Measurements from ENCODE around the gene PDE8A.
"Not testable (repeated sequence)": the region's sequence is repeated elsewhere in the genome, so short reads cannot be mapped to it uniquely, and the experiment has no call there.

The PDE8A gene

DNA sequence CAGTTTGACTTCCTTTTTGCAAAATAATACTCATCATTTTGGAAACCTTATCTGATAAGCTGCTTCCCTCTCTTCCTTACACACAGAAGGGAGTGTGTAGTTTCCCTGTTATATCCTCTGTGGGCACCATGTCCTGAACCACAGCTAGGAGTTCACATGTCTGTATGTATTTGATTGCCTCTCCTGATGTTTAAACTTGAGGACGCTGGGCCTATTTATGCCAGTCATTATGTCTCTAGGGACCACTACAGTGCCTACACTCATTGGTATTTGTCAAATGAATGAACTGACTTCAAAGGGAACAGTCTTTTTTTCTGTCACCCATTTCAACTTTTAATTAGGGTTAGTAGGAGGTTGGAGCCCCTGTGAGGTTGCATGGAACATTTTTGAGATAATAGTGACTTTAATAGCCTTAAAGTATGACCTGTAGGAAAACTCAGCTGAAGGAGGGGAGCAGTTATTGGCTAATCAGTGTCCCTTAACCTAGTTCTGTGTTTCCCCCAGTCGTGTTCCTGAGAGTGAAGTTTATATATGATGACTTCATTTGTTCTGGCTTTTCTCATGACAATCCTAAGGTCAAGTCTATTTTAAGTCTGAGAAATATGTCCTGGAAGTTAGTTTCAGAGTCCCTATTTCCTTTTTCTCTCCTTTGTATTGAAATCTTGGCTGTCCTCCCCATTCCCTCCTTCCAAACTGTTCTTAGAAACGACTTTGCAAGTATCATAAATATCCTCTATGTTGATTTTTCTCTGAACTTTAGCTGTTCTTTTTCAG lies 28.9 kb downstream of the PDE8A start:
- DNase-seq (ENCODE audit: low read depth, low spot score): no peak

DNA sequence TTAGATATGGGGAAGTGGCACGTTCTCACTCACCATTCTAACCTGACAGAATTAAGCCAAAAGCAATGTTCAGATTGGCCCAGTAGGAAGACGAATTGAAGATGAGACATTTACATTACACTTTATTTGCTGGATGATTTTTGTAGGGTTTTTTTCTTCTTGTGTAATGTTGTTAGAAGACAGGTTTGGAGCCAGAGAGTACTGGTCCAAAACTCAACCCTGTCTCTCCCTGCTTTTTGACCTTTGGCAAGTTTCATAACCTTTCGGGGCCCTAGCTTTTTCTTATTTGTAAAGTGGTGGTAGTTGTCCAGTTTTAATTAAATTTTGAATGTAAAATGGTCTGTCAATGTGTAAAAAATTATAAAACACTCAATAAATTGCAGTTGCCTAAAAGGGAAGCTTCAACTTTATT lies 29.5 kb downstream of the PDE8A start:
- DNase-seq (ENCODE audit: low read depth, low spot score): no peak

DNA sequence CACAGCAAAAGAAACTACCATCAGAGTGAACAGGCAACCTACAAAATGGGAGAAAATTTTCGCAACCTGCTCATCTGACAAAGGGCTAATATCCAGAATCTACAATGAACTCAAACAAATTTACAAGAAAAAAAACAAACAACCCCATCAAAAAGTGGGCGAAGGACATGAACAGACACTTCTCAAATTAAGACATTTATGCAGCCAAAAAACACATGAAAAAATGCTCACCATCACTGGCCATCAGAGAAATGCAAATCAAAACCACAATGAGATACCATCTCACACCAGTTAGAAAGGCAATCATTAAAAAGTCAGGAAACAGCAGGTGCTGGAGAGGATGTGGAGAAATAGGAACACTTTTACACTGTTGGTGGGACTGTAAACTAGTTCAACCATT lies 30.1 kb downstream of the PDE8A start:
- DNase-seq (ENCODE audit: low read depth, low spot score): not testable (repeated sequence)

DNA sequence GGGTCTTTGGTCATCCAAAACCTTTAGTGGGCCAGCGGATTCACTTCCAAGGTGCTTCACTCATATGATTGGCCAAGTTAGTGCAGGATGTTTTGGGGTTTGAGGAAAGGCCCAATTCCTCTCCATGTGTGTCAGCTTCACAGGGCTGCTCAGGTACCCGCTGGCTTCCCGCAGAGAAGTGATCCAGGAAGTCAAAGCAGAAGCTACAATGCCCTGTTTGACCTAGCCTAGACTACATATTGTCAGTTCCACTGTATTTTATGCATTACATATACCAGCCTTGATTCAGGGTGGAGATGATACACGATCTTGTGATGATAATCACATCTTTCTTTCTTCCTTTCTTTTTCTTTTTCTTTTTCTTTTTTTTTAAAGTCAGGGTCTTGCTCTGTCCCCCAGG lies 32.1 kb downstream of the PDE8A start:
- no peak for DNase-seq (ENCODE audit: low read depth, low spot score)

DNA sequence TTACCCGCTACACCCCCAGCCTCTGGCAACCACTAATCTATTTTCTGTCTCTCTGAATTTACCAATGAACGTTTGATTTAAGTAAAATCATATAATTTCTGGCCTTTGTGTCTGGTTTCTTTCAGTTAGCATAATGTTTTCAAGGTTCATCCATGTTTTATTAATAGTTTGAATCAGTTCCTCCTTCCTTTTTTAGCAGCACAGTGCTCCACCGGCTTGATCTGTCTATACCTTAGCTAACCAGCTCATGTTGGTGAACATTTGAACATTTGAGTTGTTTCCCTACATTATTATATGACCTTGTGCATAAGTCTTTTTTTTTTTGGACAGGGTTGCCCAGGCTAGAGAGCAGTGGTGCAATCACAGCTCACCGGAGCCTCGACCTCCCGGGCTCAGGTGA lies 33.3 kb downstream of the PDE8A start:
- no peak for DNase-seq (ENCODE audit: low read depth, low spot score)

DNA sequence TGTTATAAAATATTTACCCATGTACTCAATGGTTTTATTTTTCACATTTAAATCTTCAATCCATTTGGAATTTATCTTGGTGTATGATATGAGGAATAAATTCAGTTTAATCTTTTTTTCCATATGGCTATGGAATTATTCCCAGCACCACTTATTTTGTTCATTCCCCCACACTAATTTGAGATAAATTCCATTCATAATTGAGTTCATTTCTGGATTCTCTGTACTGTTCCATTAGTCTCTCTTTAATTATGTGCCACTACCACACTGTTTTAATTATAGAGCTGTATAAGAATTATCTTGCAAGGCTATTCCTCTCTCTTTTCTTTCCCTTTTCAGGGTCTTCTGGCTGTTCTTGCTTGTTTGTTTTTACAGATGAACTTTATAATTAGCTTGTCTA lies 34.6 kb downstream of the PDE8A start:
- DNase-seq (ENCODE audit: low read depth, low spot score): no peak

DNA sequence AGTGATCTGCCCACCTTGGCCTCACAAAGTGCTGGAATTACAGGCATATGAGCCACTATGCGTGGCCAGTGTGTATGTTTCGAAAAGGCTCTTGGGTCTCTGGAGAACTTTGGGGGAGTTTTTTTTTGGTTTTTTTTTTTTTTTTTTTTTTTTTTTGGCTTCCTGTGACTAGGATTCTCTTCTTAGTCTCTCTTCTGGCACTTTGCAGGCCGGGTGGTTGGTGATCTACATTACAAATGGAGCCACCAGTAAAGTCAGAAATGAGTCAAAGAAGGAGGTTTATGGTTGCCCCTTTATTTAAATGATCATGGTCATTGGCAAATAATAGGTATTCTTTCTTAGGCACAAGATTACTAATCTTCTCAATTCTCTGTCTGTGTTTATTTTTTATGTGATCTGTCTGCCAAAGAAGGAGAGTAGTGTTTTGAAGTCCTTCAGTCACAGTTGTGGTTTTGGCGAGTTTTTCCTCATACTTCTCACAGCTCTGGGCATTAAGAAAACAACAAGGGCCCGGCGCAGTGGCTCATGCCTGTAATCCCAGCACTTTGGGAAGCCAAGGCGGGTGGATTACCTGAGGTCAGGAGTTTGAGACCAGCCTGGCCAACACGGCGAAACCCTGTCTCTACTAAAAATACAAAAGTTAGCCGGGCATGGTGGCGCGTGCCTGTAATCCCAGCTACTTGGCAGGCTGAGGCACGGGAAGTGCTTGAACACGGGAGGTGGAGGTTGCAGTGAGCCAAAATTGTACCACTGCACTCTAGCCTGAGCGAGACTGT lies 38.3 kb downstream of the PDE8A start:
- DNase-seq (ENCODE audit: low read depth, low spot score): peak; percentile 35

DNA sequence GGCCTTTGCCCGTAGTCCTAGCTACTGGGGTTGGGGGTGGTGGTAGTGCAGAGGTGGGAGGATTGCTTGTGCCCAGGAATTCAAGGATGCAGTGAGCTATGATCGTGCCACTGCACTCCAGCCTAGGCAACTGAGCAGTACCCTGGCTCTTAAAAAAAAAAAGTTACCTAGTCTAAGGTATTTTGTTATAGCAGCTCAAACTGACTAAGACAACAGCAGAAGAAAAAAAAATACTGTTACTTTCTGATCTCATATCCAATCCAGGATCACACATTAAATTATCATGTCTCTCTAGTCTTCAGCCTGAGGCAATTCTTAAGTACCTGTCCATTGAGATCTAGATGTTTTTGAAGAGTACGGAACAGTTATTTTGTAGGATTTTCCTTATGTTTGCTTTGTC lies 39.8 kb downstream of the PDE8A start:
- no peak for DNase-seq (ENCODE audit: low read depth, low spot score)

DNA sequence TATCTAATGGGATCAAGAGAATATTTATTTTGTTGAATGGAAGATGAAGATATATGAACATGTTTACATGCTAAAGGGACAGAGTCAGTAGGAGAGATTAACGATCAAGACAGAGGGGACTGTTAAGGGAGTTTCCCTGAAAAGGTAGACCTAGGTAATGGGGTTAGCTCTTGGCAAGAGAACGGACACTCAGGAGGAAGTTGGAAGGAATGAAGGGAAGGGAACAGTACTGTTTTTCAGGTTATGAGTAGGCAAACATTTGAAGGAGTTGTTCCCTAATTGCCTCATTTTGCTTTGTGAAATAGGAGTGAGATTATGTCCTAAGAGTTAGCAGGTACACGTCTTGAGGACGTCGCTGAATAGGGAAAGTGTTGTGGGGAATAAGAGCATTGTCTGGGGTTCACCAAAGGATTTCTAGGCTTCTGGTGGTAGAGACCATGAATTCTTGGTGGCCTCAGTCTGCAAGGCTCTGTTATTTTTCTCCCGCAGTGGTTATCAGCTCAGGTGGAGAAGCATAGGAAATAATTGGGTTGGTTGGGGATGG lies 41.3 kb downstream of the PDE8A start:
- DNase-seq (ENCODE audit: low read depth, low spot score): no peak

DNA sequence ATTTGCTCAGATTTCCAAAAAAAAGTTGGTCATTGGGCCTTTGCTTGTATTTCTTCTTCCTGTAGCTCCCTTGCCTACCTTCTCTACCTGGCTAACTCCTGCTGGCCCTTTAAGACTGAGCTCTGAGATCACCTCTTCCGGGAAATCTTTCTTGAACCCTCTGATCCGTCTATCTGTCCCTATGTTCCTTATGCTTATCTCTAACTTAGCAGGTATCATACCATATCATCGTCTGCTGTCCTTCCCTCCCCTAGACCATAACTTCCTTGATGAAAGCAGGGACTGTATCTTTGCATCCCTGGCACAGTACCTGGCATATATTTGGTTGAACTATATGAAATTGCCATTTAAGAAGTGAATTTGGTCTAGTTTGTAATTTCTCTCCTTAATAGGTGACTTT lies 42.3 kb downstream of the PDE8A start:
- no peak for DNase-seq (ENCODE audit: low read depth, low spot score)

DNA sequence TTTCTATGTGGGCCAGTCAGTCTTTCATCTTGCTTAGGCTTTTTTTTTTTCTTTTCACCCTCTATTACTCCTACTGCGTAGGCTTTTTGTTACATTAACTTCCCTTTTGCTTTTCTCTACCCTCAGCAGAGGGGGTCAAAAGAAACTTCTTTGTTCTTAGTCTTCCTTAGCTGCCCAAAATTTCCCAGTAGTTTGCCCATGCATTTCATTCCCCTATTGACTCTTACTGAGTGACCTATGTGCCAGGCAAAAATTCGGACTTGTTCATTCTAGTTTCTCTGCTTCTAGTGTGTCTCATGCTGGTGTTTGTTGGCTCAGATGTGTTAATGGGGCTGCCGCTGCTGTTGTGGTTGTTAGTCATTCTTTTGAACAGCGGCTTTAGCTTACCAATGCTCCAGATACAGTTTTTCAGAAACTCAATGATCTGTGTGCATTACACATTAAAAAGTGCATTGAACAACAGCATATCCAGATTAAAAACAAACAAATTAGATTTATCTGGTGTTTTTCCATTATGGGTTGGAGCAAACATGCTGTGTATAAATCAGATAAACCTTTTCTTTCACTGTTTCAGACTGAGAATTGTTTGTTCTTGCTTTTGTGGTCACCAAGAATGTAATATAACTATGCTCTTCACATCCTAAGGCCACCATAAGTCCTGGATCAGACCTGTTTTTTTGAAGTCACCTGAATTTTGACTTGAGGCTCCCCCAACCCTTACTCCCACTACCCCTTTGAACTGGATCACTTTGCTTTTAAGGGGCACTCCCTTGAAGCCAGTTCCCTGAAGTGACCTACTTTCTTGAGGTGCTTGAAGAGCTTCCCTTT lies 43.1 kb downstream of the PDE8A start:
- DNase-seq (ENCODE audit: low read depth, low spot score): no peak

DNA sequence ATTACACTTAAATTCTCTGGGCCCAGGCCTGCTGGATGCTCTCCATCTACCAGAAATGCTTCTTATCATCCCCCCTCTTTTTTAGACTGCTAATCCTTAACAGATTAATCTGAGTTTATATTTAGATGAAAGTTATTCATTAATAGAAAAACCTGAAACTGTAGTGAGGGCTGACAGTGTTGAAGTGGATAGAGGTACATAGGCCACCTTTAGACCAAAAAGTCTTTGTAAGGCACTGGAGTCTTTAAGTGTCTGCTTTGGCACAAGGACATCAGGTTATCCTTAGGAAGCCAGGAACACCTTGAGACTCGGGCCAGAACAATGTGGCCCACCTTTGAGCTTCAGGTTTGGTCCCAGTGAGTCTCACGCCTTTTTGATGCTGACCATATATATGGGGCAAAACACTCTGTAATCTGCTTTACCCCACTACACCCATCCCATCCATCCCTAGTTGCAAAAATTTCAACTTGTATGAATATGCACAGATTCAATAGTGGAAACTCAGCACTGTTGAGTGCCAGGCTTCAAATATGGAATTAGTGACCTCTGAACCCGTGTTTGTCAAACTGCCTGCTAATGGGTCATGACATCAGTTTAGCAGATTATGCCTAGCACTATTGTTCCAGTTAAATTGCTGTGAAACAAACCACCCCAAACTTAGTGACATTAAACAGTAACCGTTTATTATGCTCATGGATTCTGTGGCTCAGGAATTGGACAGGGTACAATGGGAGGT lies 44.0 kb downstream of the PDE8A start:
- no peak for DNase-seq (ENCODE audit: low read depth, low spot score)

DNA sequence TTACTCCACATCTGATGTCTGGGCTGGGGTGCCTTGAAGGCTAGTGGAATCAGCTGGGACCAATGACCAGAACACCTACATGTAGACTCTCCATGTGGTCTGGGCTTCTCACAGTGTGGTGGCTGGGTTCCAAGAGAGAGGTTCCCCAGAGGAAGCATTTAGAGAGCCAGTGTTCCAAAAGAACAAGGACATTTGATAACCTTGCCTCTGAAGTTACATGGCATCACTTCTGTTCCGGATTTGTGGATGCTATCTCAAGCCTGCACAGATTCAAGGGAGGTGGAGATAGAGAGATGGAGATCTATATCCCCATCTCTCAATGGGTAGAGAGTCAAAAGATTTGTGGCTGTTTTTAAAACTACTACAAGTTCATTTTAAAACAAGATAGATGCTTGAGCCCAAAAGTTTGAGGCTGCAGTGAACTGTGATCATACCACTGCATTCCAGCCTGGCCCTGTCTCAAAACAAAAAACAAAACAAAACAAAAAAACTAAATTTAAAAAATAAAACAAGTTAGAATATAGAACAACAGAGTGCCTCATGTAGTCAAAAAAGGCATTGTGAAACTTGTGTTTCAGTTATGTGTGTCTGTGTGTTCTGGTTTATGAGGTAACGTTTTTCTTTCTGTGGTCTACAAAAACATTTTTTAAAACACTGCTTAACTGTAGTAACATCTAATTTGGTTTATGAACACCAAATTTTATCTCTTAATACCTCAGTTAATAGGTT lies 44.8 kb downstream of the PDE8A start:
- DNase-seq (ENCODE audit: low read depth, low spot score): no peak

DNA sequence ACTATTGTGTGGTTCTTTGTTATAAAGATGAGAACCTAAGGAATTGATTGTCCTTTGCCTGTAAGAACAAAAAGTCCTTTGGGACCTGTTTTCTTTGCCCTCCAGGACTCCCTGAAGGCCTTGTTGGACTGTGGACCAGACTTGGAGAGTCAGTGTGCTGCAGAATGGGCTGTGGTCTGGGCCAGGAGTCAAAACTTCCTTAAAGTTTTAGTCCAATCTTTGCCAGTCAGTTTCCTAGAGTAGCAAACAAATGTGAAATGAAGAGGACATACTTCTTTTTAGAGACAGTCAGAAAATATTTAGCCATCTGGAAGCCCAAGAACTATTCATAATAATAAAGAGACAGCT lies 45.4 kb downstream of the PDE8A start:
- DNase-seq (ENCODE audit: low read depth, low spot score): no peak

DNA sequence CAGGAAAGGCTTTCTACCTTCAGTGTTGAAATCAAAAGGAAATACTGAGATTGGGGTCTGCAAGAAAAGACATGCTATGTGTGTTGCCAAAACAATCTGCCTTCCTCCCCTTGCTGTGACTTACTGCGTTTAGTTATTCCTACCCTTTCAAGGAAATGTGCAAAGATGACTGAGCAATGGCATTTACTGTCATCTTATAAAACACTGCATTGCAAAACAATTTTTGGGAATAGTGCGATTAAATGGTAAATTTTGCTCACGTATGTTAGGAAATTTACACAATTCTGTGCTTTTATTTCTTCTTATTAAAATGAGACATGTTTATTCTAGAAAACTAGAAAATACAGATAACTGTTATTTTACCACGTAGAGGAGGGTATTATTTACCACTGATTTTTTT lies 45.8 kb downstream of the PDE8A start:
- no peak for DNase-seq (ENCODE audit: low read depth, low spot score)

DNA sequence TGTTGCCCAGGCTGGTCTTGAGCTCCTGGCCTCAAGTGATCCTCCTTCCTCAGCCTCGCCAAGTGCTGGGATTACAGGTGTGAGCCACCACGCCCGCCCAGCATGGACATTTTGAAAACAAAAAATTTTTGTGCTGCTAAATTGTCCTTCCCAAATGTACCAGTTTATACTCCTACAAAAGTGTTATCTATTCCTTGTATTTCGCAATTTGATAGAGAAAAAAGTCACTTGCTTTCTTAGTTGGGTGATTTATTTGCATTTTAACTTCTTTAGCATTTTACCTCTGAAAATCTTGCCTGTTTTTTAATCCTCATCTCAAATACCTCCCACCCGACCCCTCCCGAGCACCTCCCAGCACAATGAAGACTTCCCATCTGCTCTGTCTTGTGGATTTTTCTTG lies 46.8 kb downstream of the PDE8A start:
- DNase-seq (ENCODE audit: low read depth, low spot score): no peak

DNA sequence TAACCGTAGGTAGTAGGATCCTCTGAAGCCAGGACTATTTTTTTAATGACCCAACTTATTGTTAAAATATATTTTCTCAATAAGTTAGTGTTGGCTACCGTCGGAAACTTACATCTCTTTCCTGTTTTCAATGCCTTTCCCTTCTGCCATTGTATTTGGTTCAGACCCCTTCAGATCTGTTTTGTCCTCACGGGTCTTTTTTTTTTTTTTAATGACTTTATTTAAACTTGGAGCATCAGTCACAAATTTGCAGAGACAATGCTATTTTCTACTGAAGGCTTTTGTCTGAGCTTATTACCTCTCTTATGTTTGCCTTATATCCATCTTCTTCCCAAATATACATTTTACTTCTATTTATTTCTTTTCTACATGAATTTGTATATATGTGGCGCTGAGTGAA lies 47.6 kb downstream of the PDE8A start:
- DNase-seq (ENCODE audit: low read depth, low spot score): no peak

DNA sequence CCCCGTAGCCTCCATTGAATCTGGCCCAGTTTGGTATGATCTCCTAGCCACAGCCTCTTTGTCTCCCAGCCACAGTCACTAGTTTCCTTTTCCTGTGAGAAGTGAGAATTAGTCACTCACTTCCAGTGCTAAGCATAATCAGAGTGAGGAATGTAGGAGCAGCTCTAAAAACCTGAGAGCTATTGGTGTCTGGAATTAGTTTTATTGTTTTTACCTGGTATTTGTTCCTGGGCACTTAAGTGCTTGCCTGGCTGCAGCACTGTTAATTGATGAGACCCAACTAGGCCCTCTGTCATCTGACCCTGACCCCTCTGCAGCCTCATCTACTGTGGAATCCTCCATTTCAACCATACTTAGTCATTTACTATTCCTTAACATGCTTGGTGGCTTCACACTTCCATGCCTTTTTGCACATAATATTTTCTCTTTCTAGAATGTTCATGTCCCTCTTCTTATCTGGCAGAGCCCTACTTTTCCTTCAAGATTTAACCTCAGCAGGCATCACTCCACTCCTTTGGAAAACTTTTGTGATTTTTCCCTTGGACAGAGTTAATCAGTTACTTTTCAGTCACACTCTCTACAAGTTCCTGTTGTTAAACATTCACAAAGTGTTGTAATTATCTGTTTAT lies 48.8 kb downstream of the PDE8A start:
- DNase-seq (ENCODE audit: low read depth, low spot score): no peak

DNA sequence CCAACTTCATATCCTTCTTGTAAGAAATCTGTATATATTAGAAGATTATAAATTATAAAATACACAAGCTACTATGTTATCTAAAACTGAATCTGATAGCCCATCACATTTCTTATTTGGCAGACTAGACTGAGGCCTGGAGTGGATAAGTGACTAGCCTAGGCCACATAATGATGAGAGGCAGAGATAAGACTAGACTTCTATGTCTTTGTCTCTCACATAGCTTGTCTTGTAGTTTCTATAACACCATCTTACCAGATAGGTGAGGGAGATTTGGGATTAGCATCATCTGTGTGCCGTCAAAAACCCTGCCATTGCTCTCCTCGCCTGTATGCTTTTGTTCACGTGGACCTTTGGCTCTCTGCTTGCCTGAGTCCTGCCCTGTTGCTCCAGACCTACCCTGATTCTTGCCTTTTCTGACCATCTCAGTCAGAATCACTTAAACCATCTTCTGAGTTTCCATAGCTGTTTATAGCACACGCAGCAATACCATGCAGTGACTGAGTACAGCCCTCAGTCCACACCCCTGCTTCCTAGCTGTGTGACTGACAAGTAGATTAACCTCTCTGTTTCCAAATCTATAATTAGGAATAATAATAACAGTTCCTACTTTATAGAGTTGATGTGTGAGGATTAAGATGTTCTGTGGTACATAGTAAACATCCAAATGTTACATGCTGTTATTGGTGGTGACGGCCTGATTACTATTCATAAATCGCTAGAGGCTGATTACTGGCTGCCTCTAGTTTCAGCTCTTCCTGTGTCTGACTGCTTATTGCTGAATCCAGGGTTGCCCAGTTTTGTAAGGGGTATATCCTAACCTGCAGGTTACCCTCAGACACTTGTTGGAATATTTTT lies 49.7 kb downstream of the PDE8A start:
- no peak for DNase-seq (ENCODE audit: low read depth, low spot score)

Data from smooth muscle cell of the brain vasculature (primary cell).